ENCODE measurements around the gene MT1E. TPM values are rescaled to one million over a fixed set of nuclear protein-coding genes. Genes with fewer than 3 reads are reported as not detected.

MT1E gene
- polyA plus RNA-seq, 1 donor from 2014 or later = not detected

DNA sequence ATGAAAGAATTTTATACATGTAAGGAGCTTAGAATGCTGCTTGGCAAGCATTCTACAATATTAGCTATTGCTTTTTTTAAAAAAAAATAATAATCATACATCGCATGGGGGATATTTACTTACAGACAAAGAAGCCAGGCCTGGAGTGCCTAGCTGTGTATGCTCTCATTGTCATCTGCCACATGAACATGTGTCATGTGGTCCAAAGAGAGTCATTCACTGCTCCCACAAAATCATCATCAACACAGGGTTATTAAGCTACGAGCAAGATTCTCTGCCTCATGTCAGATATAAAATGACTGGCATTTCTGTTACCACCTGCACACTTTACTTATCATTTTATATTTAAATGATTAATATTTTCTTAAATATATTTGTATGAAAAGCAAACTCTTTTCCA lies 1.9 kb upstream of the MT1E start (continued):
- TF ChIP-seq EP300 (conservative IDR thresholded peaks at IDR 0.05; ENCODE audit: poor library complexity, severe bottlenecking) = no peak

DNA sequence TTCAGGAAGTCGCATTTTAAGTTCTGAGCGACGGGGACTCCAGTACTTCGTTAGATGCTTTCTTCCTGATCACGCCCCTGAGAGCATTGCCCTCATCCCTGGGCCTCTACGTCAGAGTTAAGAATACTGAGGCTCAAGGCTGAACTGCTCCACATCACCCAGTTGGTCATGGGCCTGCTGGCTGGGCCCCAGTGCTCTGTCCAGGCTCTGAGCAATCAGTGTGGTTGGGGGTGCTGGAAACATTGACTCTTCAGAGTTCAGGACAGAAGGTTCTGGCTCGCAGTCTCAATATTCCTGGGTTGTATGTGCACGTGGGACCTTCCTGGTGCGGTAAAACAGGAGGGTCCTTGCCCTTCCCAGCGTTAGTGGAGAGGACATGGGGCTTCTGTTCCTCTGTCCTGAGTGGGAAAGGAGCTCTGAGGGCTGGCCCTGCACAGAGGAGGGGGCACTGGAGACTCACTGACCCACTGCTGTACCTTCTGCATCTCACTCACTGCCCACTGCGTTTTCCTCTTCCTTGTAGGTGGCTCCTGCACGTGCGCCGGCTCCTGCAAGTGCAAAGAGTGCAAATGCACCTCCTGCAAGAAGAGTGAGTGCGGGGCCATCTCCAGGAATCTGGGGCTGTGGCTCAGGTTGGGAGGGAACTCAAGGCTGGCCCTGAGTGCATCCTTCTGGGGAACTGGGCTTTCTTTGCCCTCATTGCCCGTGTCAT lies 518 bp downstream of the MT1E start:
- TF ChIP-seq CTCF (IDR thresholded peaks at IDR 0.05; ENCODE audit: poor library complexity, severe bottlenecking) = no peak
- TF ChIP-seq EP300 (conservative IDR thresholded peaks at IDR 0.05; ENCODE audit: poor library complexity, severe bottlenecking) = no peak
- TF ChIP-seq EZH2 (IDR thresholded peaks at IDR 0.05; ENCODE audit: borderline replicate concordance, insufficient read depth, low read length, poor library complexity, severe bottlenecking) = no peak
- no peak for TF ChIP-seq TAF1 (IDR thresholded peaks at IDR 0.05; ENCODE audit: low read depth)
- TF ChIP-seq RAD21 (conservative IDR thresholded peaks at IDR 0.05) = no peak
- TF ChIP-seq POLR2AphosphoS5 (IDR thresholded peaks at IDR 0.05) = no peak
- no peak for TF ChIP-seq MXI1 (conservative IDR thresholded peaks at IDR 0.05; ENCODE audit: poor library complexity, severe bottlenecking)
- TF ChIP-seq SMC3 (conservative IDR thresholded peaks at IDR 0.05; ENCODE audit: poor library complexity) = no peak
- TF ChIP-seq REST (IDR thresholded peaks at IDR 0.05; ENCODE audit: borderline replicate concordance) = no peak
- H3F3A ChIP-seq (ENCODE audit: insufficient read depth, low read length, poor library complexity, severe bottlenecking) = no peaks in the 10 kb centered on the region
- H3K36me3 ChIP-seq (ENCODE audit: insufficient read depth, low read length) = no peaks in the 10 kb centered on the region
- H3K9ac ChIP-seq (ENCODE audit: low read length) = no peak overlapping the region
- no peak overlapping the region for H3K4me2 ChIP-seq (ENCODE audit: low read length)
- peak overlapping the region; percentile 65 for H3K4me3 ChIP-seq (ENCODE audit: low read length)
- H3K9me2 ChIP-seq (ENCODE audit: insufficient read depth, low read length) = no peaks in the 10 kb centered on the region
- H3K9me3 ChIP-seq (ENCODE audit: low read length) = no peaks in the 10 kb centered on the region
- no peak overlapping the region for H3K27ac ChIP-seq (ENCODE audit: low read length)
- H4K20me1 ChIP-seq (ENCODE audit: insufficient read depth) = no peaks in the 10 kb centered on the region
- no peak overlapping the region for H2AFZ ChIP-seq (ENCODE audit: low read depth, low read length)
- peaks cover 75% of the 10 kb centered on the region for H3K27me3 ChIP-seq (ENCODE audit: insufficient read depth, low read depth, low read length)
- no peaks in the 10 kb centered on the region for H3K79me2 ChIP-seq (replicated peaks; ENCODE audit: insufficient read depth, low read length)

DNA sequence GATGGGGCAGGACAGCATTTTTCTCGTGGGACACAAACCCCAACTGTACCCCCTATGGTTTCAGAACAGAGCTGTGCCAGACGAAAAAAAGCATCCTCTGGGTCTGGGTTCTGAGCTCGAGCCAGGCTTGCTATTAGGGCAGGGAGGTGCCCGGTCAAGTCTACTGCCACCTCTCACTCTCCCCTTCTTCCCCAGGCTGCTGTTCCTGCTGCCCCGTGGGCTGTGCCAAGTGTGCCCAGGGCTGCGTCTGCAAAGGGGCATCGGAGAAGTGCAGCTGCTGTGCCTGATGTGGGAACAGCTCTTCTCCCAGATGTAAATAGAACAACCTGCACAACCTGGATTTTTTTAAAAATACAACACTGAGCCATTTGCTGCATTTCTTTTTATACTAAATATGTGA lies 1.1 kb downstream of the MT1E start:
- H3K9ac ChIP-seq (ENCODE audit: low read length) = no peak overlapping the region
- no peaks in the 10 kb centered on the region for H3F3A ChIP-seq (ENCODE audit: insufficient read depth, low read length, poor library complexity, severe bottlenecking)
- H3K27ac ChIP-seq (ENCODE audit: low read length) = no peak overlapping the region
- peaks cover 81% of the 10 kb centered on the region for H3K27me3 ChIP-seq (ENCODE audit: insufficient read depth, low read depth, low read length)
- H3K79me2 ChIP-seq (replicated peaks; ENCODE audit: insufficient read depth, low read length) = no peaks in the 10 kb centered on the region
- no peak for TF ChIP-seq REST (IDR thresholded peaks at IDR 0.05; ENCODE audit: borderline replicate concordance)
- no peak for TF ChIP-seq EP300 (conservative IDR thresholded peaks at IDR 0.05; ENCODE audit: poor library complexity, severe bottlenecking)
- no peak for TF ChIP-seq SMC3 (conservative IDR thresholded peaks at IDR 0.05; ENCODE audit: poor library complexity)
- no peak for TF ChIP-seq MXI1 (conservative IDR thresholded peaks at IDR 0.05; ENCODE audit: poor library complexity, severe bottlenecking)
- no peak for TF ChIP-seq EZH2 (IDR thresholded peaks at IDR 0.05; ENCODE audit: borderline replicate concordance, insufficient read depth, low read length, poor library complexity, severe bottlenecking)
- TF ChIP-seq RAD21 (conservative IDR thresholded peaks at IDR 0.05) = no peak
- TF ChIP-seq TAF1 (IDR thresholded peaks at IDR 0.05; ENCODE audit: low read depth) = no peak
- TF ChIP-seq POLR2AphosphoS5 (IDR thresholded peaks at IDR 0.05) = no peak
- TF ChIP-seq CTCF (IDR thresholded peaks at IDR 0.05; ENCODE audit: poor library complexity, severe bottlenecking) = no peak
- H3K4me2 ChIP-seq (ENCODE audit: low read length) = no peak overlapping the region
- H2AFZ ChIP-seq (ENCODE audit: low read depth, low read length) = no peak overlapping the region
- no peaks in the 10 kb centered on the region for H4K20me1 ChIP-seq (ENCODE audit: insufficient read depth)
- no peak overlapping the region for H3K4me3 ChIP-seq (ENCODE audit: low read length)
- no peaks in the 10 kb centered on the region for H3K9me2 ChIP-seq (ENCODE audit: insufficient read depth, low read length)
- H3K36me3 ChIP-seq (ENCODE audit: insufficient read depth, low read length) = no peaks in the 10 kb centered on the region
- no peaks in the 10 kb centered on the region for H3K9me3 ChIP-seq (ENCODE audit: low read length)
